Amniotic epithelial cell (primary cell): ENCODE measurements around the gene ZNF469.

Experiments
- DNase-seq: peaks from one replicate; pipeline ENCODE4 v3.0.0-alpha.2; 2010; ENCODE audit warnings: low read depth

ZNF469 gene

GRCh38 chr16:88346680-88347505 lies 35.9 kb upstream of the ZNF469 start:
- DNase-seq = no peak

GRCh38 chr16:88347656-88348376 lies 34.9 kb upstream of the ZNF469 start:
- no peak for DNase-seq

GRCh38 chr16:88348377-88349152 lies 34.2 kb upstream of the ZNF469 start:
- DNase-seq = no peak

DNA sequence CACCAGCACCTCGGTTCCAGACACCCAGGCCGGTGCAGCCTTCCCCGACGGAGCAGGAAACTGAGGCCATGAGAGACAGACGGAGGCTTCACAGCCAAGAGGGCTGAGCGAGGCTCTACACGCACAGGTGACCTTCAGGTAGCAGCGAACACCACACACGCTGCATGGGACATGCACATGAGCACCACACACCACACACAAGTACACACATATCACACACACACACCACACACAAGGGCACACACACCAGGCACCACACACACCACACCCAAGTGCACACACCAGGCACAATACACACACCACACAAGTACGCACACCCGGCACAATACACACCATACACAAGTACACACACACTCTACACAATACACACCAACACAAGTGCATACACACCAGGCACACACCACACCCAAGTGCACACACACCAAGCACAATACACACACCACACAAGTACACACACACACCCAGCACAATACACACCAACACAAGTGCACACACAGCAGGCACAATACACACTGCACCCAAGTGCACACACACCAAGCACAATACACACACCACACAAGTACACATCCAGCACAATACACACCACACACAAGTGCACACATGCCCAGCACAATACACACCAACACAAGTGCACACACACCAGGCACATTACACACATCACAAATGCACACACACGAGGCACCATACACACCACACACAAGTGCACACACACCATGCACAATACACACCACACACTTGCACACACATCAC lies 33.4 kb upstream of the ZNF469 start:
- DNase-seq = no peak

- no peak for DNase-seq
These were observed 32.6 kb upstream of the ZNF469 start for GRCh38 chr16:88349903-88350900.

DNA sequence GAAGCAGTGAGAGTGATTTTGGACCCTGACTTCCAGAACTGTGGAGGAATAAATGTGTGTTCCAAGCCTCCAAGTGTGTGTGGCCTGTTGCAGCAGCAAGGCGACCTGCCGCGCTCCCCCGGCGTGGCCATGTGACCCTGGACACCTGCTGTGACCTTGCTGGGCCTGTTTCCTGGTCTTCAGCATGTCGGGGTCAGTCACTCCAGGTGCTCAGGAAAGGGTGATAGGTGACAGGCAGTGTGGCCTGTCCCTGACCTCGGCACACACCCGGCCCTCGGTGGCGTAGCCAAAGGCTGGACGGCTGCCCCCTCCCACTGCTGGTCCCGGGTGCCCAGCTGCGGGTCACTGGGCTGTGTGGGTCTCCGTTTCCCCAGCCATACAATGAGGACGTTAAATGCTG lies 31.8 kb upstream of the ZNF469 start:
- no peak for DNase-seq

- DNase-seq = no peak
These were observed 31.2 kb upstream of the ZNF469 start for GRCh38 chr16:88351491-88352101.

DNA sequence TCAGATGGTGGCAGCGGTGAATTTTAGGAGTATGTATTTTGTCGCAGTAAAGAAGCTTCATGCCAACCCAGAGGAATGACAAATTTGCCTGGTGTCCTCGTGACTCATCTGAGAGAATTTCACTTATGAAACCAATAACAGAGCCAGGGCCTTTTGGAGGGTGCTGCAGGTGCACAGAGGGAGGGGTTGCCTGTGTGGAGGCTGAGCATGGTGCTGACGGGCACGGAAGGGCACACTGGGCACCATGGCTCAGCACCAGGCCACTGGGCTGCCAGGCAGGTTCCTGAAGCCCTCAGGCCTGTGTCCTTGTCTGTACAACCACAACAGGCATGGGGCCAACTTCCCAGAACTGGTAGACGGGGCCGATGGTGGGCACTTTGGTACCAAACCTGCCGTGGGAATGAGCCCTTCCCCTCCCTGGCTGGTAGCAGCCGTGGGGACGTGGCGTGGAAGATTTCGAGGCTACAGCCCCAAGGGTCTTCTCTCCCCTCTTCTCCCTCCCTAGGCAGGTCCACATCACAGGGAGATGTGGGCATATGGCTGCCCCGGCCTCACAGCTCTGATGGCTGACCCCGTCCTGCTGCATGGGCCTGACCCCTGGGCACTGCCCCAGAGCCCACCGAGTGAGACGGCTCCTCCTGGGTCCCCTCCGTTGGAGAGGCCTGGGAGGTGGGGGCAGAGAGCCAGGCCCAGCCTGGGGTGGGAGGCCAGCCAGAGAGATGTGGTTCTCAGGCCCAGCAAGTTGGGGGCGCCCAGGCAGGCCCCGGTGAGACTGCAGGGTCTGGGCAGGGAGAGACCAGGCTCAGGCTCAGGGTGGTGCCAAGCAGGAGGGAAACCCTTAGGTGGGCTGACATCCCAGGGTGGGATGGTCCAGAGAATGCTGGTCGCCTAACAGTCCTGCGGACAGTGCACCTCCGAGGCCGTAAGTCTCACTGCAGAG lies 30.2 kb upstream of the ZNF469 start:
- DNase-seq = no peak

GRCh38 chr16:88353232-88353631 lies 29.5 kb upstream of the ZNF469 start:
- no peak for DNase-seq

- no peak for DNase-seq
These were observed 29.1 kb upstream of the ZNF469 start for GRCh38 chr16:88353691-88354090.

GRCh38 chr16:88354229-88355092 lies 28.3 kb upstream of the ZNF469 start:
- DNase-seq = no peak

GRCh38 chr16:88355093-88355388 lies 27.7 kb upstream of the ZNF469 start:
- DNase-seq = no peak

DNA sequence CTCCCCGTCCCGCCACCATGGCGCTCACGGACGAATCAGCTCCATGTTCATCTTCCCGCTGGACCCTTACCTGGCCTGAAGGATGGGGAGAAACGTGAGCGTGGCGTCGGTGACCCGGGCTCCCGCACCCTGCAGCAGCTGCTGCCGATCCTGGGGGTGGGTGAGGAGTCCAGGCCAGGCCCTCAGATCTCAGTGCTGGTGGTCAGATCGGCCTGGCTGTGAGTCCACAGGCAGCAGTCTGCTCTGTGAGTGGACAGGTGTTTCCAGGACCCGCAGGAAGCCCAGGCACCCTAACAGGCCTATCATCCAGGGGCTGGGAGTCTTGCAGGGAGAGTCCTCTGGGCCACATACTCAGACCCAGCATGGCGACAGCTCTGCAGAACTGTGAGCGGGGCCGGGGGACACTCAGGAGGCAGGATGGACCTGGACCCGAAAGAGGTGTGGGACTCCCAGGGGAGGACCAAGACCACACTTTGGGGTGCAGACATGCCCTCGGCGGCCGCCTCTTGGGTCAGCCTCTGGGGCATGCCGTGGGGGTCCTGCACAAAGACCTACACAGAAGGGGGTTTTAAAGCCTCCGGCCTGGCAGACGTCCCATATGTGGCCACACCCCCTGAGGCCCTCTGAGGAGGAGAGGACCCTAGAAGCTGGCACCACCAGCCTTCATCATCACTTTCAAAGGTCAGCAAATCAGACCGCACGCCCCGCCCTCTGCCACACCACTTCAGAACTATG lies 27.2 kb upstream of the ZNF469 start:
- DNase-seq = no peak

DNA sequence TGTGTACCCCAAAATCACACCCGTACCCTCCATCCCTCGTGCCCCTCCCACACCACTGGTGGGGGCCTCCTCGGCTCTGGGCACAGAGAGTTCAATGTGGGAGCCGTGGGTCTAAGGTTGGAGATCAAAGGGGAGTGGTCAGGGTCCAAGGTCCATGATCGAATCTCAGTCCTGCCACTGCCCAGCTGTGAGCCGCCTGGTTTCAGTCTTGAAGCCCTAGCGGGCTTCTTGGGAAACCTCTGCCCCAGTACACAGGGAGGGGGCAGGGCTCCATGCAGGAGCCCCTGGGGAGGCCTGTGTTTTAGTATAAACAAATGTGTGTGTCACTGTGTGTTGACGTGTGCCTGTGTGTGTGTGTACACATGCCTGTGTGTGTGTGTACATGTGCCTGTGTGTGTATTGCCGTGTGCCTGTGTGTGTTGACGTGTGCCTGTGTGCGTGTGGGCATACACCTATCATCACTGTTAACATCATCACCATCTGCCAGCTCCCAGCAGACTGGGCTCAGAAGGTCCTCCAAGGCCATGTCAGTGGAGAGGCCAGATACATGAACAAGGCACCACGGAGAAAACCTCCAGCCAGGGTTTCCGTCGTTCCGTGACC lies 26.5 kb upstream of the ZNF469 start:
- DNase-seq = no peak

- no peak for DNase-seq
These were observed 26.0 kb upstream of the ZNF469 start for GRCh38 chr16:88356727-88357199.

GRCh38 chr16:88357317-88358022 lies 25.3 kb upstream of the ZNF469 start:
- DNase-seq = no peak
